Mesothelial cell of epicardium (in vitro differentiated cells): ENCODE results near the gene EFCAB6. TPM values are rescaled to one million over a fixed set of nuclear protein-coding genes. Genes with fewer than 3 reads are reported as not detected.

Experiments
- DNase-seq, 2 experiments: peaks; one replicate each; pipeline ENCODE4 v3.0.0; 2021; ENCODE audit warnings: low spot score in 2 of 2; ENCODE audit not compliant: unreplicated experiment in 2 of 2
- H3K27ac Mint-ChIP-seq: 2 replicates; pipeline ENCODE4 v1.8.0; 2021; ENCODE audit warnings: mixed read lengths
- H3K27me3 Mint-ChIP-seq: 2 replicates; pipeline ENCODE4 v1.8.0; 2021; ENCODE audit warnings: low read depth, mixed read lengths
- H3K36me3 Mint-ChIP-seq: 2 replicates; pipeline ENCODE4 v1.8.0; 2021; ENCODE audit warnings: mixed read lengths
- H3K4me1 Mint-ChIP-seq: 2 replicates; pipeline ENCODE4 v1.8.0; 2021; ENCODE audit warnings: mixed read lengths
- H3K4me3 Mint-ChIP-seq: 2 replicates; pipeline ENCODE4 v1.8.0; 2021; ENCODE audit warnings: mild to moderate bottlenecking, moderate library complexity, mixed read lengths
- H3K9me3 Mint-ChIP-seq: 2 replicates; pipeline ENCODE4 v1.8.0; 2021; ENCODE audit warnings: mixed read lengths
- total RNA-seq: library from RNA; stranded (reverse); gene quantifications from 3 replicates; pipeline ENCODE4 v1.2.1, GENCODE V29; 2021
- TF ChIP-seq, protein P1 (sequence below): fragments of 200-600 bp; sonication (generic); IDR thresholded peaks from one replicate; pipeline ENCODE4 v1.5.0; 2021; ENCODE audit warnings: antibody characterized with exemption; ENCODE audit not compliant: unreplicated experiment

The EFCAB6 gene
- total RNA-seq, 1 donor from 2014 or later = 2.6 TPM

DNA sequence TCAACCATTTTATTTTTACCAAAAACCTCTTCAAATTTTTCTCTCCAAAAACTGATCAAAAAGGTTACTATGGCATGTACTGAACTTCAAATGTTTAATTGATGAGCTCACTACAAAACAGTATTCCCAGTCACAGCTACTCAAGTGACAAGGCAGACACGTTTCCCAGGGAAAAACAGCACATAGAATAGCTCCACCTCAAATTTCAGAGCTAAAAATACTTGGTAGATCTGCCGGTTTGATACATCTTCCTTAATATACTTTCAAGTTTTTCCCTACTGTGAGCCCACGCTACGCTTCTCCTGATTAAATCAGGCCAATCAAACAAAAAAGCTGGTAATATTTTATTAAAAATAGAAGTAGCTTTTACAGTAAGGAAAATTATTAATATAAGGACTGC lies 100.4 kb downstream of the EFCAB6 start:
- Mint-ChIP-seq H3K36me3 (no peaks in the 10 kb centered on the region), H3K27me3 (peaks cover 14% of the 10 kb centered on the region), H3K27ac (no peak overlapping the region), H3K4me1 (no peaks in the 10 kb centered on the region), H3K4me3 (no peak overlapping the region), H3K9me3 (peaks cover 9% of the 10 kb centered on the region)
- DNase-seq = no peak
- TF ChIP-seq, protein P1, sequence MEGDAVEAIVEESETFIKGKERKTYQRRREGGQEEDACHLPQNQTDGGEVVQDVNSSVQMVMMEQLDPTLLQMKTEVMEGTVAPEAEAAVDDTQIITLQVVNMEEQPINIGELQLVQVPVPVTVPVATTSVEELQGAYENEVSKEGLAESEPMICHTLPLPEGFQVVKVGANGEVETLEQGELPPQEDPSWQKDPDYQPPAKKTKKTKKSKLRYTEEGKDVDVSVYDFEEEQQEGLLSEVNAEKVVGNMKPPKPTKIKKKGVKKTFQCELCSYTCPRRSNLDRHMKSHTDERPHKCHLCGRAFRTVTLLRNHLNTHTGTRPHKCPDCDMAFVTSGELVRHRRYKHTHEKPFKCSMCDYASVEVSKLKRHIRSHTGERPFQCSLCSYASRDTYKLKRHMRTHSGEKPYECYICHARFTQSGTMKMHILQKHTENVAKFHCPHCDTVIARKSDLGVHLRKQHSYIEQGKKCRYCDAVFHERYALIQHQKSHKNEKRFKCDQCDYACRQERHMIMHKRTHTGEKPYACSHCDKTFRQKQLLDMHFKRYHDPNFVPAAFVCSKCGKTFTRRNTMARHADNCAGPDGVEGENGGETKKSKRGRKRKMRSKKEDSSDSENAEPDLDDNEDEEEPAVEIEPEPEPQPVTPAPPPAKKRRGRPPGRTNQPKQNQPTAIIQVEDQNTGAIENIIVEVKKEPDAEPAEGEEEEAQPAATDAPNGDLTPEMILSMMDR = no peak

- no peak for DNase-seq
- H3K9me3 Mint-ChIP-seq = peaks cover 27% of the 10 kb centered on the region
- no peaks in the 10 kb centered on the region for H3K4me1 Mint-ChIP-seq
- H3K27me3 Mint-ChIP-seq = peaks cover 14% of the 10 kb centered on the region
- H3K36me3 Mint-ChIP-seq = peaks cover 6% of the 10 kb centered on the region
- H3K27ac Mint-ChIP-seq = no peak overlapping the region
- TF ChIP-seq, protein P1 = no peak
- no peak overlapping the region for H3K4me3 Mint-ChIP-seq
Measured at GRCh38 chr22:43707648-43708047, 104.5 kb downstream of the EFCAB6 start.

DNA sequence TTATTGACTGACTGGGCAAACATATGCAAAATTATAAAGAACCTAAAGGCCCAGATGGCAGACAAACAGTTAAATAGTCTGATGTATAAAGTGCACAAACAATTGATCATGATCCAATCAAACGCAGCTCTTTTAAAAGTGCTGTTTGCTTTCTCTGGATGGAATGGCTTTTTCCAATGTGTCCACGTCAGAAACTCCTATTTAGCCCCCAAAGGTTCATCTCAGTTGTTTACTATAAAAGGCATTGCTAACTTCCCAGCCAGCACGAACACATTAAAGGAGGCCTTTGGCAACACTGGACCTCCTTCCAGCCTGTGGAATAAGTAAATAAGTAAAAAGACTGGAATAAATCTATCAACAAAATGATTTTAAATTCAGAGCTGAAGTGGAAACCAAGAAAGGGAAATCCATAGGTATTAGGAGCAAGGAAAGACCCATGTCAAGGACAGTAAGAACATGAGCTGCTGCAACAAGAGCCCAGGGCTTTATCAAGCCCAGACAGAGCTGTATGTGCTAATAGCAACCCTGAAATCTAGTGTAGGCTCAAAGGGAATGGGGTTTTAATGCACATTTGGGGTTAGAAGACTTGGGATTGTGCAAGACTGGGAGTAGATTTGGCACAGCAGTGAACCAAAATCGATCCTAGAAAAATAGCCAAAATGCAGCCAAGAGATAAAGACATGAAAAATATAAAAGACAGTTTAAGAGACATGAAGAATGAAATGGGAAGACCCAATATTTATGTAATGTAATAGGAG lies 105.4 kb downstream of the EFCAB6 start:
- peaks cover 32% of the 10 kb centered on the region for H3K9me3 Mint-ChIP-seq
- peaks cover 11% of the 10 kb centered on the region for H3K27me3 Mint-ChIP-seq
- peaks cover 6% of the 10 kb centered on the region for H3K36me3 Mint-ChIP-seq
- no peak overlapping the region for H3K4me3 Mint-ChIP-seq
- H3K27ac Mint-ChIP-seq = no peak overlapping the region
- no peaks in the 10 kb centered on the region for H3K4me1 Mint-ChIP-seq
- TF ChIP-seq, protein P1 = no peak
- no peak for DNase-seq

GRCh38 chr22:43706151-43706550 lies 106.0 kb downstream of the EFCAB6 start:
- peaks cover 12% of the 10 kb centered on the region for H3K27me3 Mint-ChIP-seq
- no peak overlapping the region for H3K27ac Mint-ChIP-seq
- H3K4me3 Mint-ChIP-seq = no peak overlapping the region

GRCh38 chr22:43704051-43704450 lies 108.1 kb downstream of the EFCAB6 start:
- no peak for DNase-seq
- no peak overlapping the region for H3K27ac Mint-ChIP-seq
- H3K27me3 Mint-ChIP-seq = peaks cover 17% of the 10 kb centered on the region
- TF ChIP-seq, protein P1 = no peak
- no peak overlapping the region for H3K4me3 Mint-ChIP-seq
- peaks cover 6% of the 10 kb centered on the region for H3K36me3 Mint-ChIP-seq
- H3K4me1 Mint-ChIP-seq = no peaks in the 10 kb centered on the region
- peaks cover 40% of the 10 kb centered on the region for H3K9me3 Mint-ChIP-seq

More at GRCh38 chr22:43706151-43706550, 106.0 kb downstream of the EFCAB6 start:
- TF ChIP-seq, protein P1 = no peak
- peaks cover 6% of the 10 kb centered on the region for H3K36me3 Mint-ChIP-seq
- H3K4me1 Mint-ChIP-seq = no peaks in the 10 kb centered on the region
- DNase-seq = no peak
- peaks cover 33% of the 10 kb centered on the region for H3K9me3 Mint-ChIP-seq
